Naive B cell (primary cell): Measurements from ENCODE around the gene MEGF10. TPM values are rescaled to one million over a fixed set of nuclear protein-coding genes. Genes with fewer than 3 reads are reported as not detected.
A peak's percentile ranks its signal among the peaks of the same experiment; 100 is the strongest.
"Not testable (repeated sequence)": the region's sequence is repeated elsewhere in the genome, so short reads cannot be mapped to it uniquely, and the experiment has no call there.

Experiments used
- ATAC-seq, 2 donors: fragments of 150-1000 bp; cut with Tn5 transposase; 2 replicates each; pipeline ENCODE4 v1.10.0; 2021; ENCODE audit warnings: low read depth in 2 of 2, mild to moderate bottlenecking in 2 of 2, moderate library complexity in 2 of 2
- DNase-seq: peaks from one replicate; pipeline ENCODE4 v3.0.0; 2022
- H3K27ac Mint-ChIP-seq, 6 donors: one replicate each; pipeline ENCODE4 v1.8.0; 2020 to 2022; ENCODE audit warnings: mild to moderate bottlenecking in 6 of 6, mixed read lengths in 6 of 6, moderate library complexity in 5 of 6, inconsistent platforms in 2 of 6
- H3K27me3 Mint-ChIP-seq, 3 donors: one replicate each; pipeline ENCODE4 v1.8.0; 2021 to 2022; ENCODE audit warnings: mixed read lengths in 3 of 3, mild to moderate bottlenecking in 1 of 3
- H3K36me3 Mint-ChIP-seq, 2 donors: one replicate each; pipeline ENCODE4 v1.8.0; 2020 to 2022; ENCODE audit warnings: mixed read lengths in 2 of 2, inconsistent platforms in 1 of 2, mild to moderate bottlenecking in 1 of 2
- H3K4me1 Mint-ChIP-seq, 3 donors: one replicate each; pipeline ENCODE4 v1.8.0; 2020 to 2022; ENCODE audit warnings: mixed read lengths in 3 of 3, inconsistent platforms in 1 of 3, mild to moderate bottlenecking in 1 of 3, moderate library complexity in 1 of 3
- H3K4me3 Mint-ChIP-seq, 8 donors: one replicate each; pipeline ENCODE4 v1.8.0; 2020 to 2022; ENCODE audit warnings: mild to moderate bottlenecking in 8 of 8, mixed read lengths in 8 of 8, moderate library complexity in 8 of 8, inconsistent platforms in 2 of 8
- H3K9me3 Mint-ChIP-seq, 7 donors: one replicate each; pipeline ENCODE4 v1.8.0; 2020 to 2022; ENCODE audit warnings: mixed read lengths in 7 of 7, mild to moderate bottlenecking in 5 of 7, inconsistent platforms in 2 of 7, moderate library complexity in 1 of 7
- polyA plus RNA-seq, 6 donors: library from polyadenylated mRNA; unstranded; fragments of 300-500 nt; fragmentation: Illumina TruSeq; gene quantifications; one replicate each; pipeline ENCODE4 v1.2.3, GENCODE V29; 2021; ENCODE audit warnings: low read depth in 6 of 6

MEGF10 gene
- polyA plus RNA-seq, 6 donors from 2014 or later = 0.03 TPM; not detected in 5

GRCh38 chr5:127305493-127305892 is 14.9 kb downstream of the MEGF10 start:
- peaks cover 0 to 7% (median 0%) of the 10 kb centered on the region in 7 donors for H3K9me3 Mint-ChIP-seq
- H3K36me3 Mint-ChIP-seq = no peaks in the 10 kb centered on the region
- DNase-seq (no peak), ATAC-seq (no peak)
- no peaks in the 10 kb centered on the region for H3K4me1 Mint-ChIP-seq
- H3K27ac Mint-ChIP-seq = no peak overlapping the region
- H3K4me3 Mint-ChIP-seq = no peak overlapping the region
- H3K27me3 Mint-ChIP-seq = peaks cover 0 to 30% (median 25%) of the 10 kb centered on the region in 3 donors

- ATAC-seq (no peak), DNase-seq (no peak)
- H3K9me3 Mint-ChIP-seq = peaks cover 0 to 7% (median 0%) of the 10 kb centered on the region in 7 donors
- H3K4me1 Mint-ChIP-seq = no peaks in the 10 kb centered on the region
- H3K27ac Mint-ChIP-seq = no peak overlapping the region
- peaks cover 0 to 26% (median 20%) of the 10 kb centered on the region in 3 donors for H3K27me3 Mint-ChIP-seq
- H3K36me3 Mint-ChIP-seq = no peaks in the 10 kb centered on the region
- no peak overlapping the region for H3K4me3 Mint-ChIP-seq
Measured at GRCh38 chr5:127306036-127306435, 15.4 kb downstream of the MEGF10 start.

GRCh38 chr5:127306647-127307046 is 16.1 kb downstream of the MEGF10 start:
- no peaks in the 10 kb centered on the region for H3K36me3 Mint-ChIP-seq
- no peak overlapping the region for H3K27ac Mint-ChIP-seq
- H3K9me3 Mint-ChIP-seq = peaks cover 0 to 7% (median 0%) of the 10 kb centered on the region in 7 donors
- ATAC-seq (no peak), DNase-seq (no peak)
- H3K4me3 Mint-ChIP-seq = no peak overlapping the region
- H3K4me1 Mint-ChIP-seq = no peaks in the 10 kb centered on the region
- peaks cover 0 to 23% (median 18%) of the 10 kb centered on the region in 3 donors for H3K27me3 Mint-ChIP-seq

GRCh38 chr5:127307868-127308267 is 17.3 kb downstream of the MEGF10 start:
- H3K36me3 Mint-ChIP-seq = no peaks in the 10 kb centered on the region
- DNase-seq (no peak), ATAC-seq (no peak)
- no peaks in the 10 kb centered on the region for H3K4me1 Mint-ChIP-seq
- no peak overlapping the region for H3K4me3 Mint-ChIP-seq
- H3K9me3 Mint-ChIP-seq = peaks cover 0 to 7% (median 0%) of the 10 kb centered on the region in 7 donors
- no peak overlapping the region for H3K27ac Mint-ChIP-seq
- H3K27me3 Mint-ChIP-seq = peaks cover 0 to 18% (median 16%) of the 10 kb centered on the region in 3 donors

- peaks cover 0 to 18% (median 14%) of the 10 kb centered on the region in 3 donors for H3K27me3 Mint-ChIP-seq
- not testable (repeated sequence) for DNase-seq, H3K4me1 Mint-ChIP-seq, H3K36me3 Mint-ChIP-seq, H3K4me3 Mint-ChIP-seq, H3K9me3 Mint-ChIP-seq, H3K27ac Mint-ChIP-seq, ATAC-seq
Measured at GRCh38 chr5:127308325-127308724, 17.7 kb downstream of the MEGF10 start.

GRCh38 chr5:127308945-127309344 is 18.3 kb downstream of the MEGF10 start:
- Mint-ChIP-seq H3K36me3 (no peaks in the 10 kb centered on the region), H3K4me1 (peaks cover 0 to 2% (median 0%) of the 10 kb centered on the region in 3 donors), H3K9me3 (peaks cover 0 to 7% (median 0%) of the 10 kb centered on the region in 7 donors), H3K27me3 (peaks cover 0 to 20% (median 14%) of the 10 kb centered on the region in 3 donors), H3K4me3 (no peak overlapping the region), H3K27ac (no peak overlapping the region)
- ATAC-seq (no peak), DNase-seq (no peak)

- Mint-ChIP-seq H3K36me3 (no peaks in the 10 kb centered on the region), H3K27me3 (peaks cover 0 to 24% (median 16%) of the 10 kb centered on the region in 3 donors), H3K9me3 (peaks cover 0 to 7% (median 0%) of the 10 kb centered on the region in 7 donors), H3K27ac (no peak overlapping the region), H3K4me3 (no peak overlapping the region), H3K4me1 (peaks cover 0 to 2% (median 0%) of the 10 kb centered on the region in 3 donors)
- DNase-seq = no peak
- ATAC-seq = no peak
Measured at GRCh38 chr5:127311349-127311748, 20.8 kb downstream of the MEGF10 start.

- DNase-seq (no peak), ATAC-seq (no peak)
- Mint-ChIP-seq H3K36me3 (no peaks in the 10 kb centered on the region), H3K27me3 (peaks cover 0 to 30% (median 22%) of the 10 kb centered on the region in 3 donors), H3K4me1 (peaks cover 0 to 2% (median 0%) of the 10 kb centered on the region in 3 donors), H3K9me3 (peaks cover 0 to 7% (median 0%) of the 10 kb centered on the region in 7 donors), H3K27ac (no peak overlapping the region), H3K4me3 (no peak overlapping the region)
Measured at GRCh38 chr5:127311781-127312525, 21.4 kb downstream of the MEGF10 start.

- Mint-ChIP-seq H3K4me1 (peaks cover 0 to 2% (median 0%) of the 10 kb centered on the region in 3 donors), H3K36me3 (no peaks in the 10 kb centered on the region), H3K27ac (peak overlapping the region in 1 of 6 donors; percentile 8), H3K27me3 (peaks cover 0 to 24% (median 22%) of the 10 kb centered on the region in 3 donors), H3K9me3 (peaks cover 0 to under 1% (median 0%) of the 10 kb centered on the region in 7 donors), H3K4me3 (no peak overlapping the region)
- ATAC-seq (no peak), DNase-seq (no peak)
Measured at GRCh38 chr5:127313379-127313778, 22.8 kb downstream of the MEGF10 start.

GRCh38 chr5:127313847-127314473 is 23.4 kb downstream of the MEGF10 start:
- Mint-ChIP-seq H3K4me3 (no peak overlapping the region), H3K36me3 (no peaks in the 10 kb centered on the region), H3K27me3 (peaks cover 0 to 23% (median 21%) of the 10 kb centered on the region in 3 donors), H3K4me1 (peaks cover 0 to 2% (median 0%) of the 10 kb centered on the region in 3 donors), H3K27ac (peak overlapping the region in 1 of 6 donors; percentile 21), H3K9me3 (no peaks in the 10 kb centered on the region)
- peak; percentile 57 for DNase-seq
- ATAC-seq = peak; percentile 58 to 67

GRCh38 chr5:127316011-127316410 is 25.4 kb downstream of the MEGF10 start:
- no peaks in the 10 kb centered on the region for H3K36me3 Mint-ChIP-seq
- no peaks in the 10 kb centered on the region for H3K9me3 Mint-ChIP-seq
- no peak for ATAC-seq
- H3K27ac Mint-ChIP-seq = peak overlapping the region in 1 of 6 donors; percentile 71
- peaks cover 0 to 12% (median 8%) of the 10 kb centered on the region in 3 donors for H3K27me3 Mint-ChIP-seq
- DNase-seq = no peak
- no peak overlapping the region for H3K4me3 Mint-ChIP-seq
- H3K4me1 Mint-ChIP-seq = peaks cover 0 to 12% (median 8%) of the 10 kb centered on the region in 3 donors

- Mint-ChIP-seq H3K27me3 (peaks cover 0 to 12% (median 8%) of the 10 kb centered on the region in 3 donors), H3K4me1 (peaks cover 0 to 12% (median 8%) of the 10 kb centered on the region in 3 donors)
- not testable (repeated sequence) for H3K9me3 Mint-ChIP-seq, H3K27ac Mint-ChIP-seq, H3K36me3 Mint-ChIP-seq, DNase-seq, H3K4me3 Mint-ChIP-seq, ATAC-seq
Measured at GRCh38 chr5:127317385-127317784, 26.8 kb downstream of the MEGF10 start.

GRCh38 chr5:127320032-127320965 is 29.7 kb downstream of the MEGF10 start:
- no peak for DNase-seq
- no peaks in the 10 kb centered on the region for H3K9me3 Mint-ChIP-seq
- H3K36me3 Mint-ChIP-seq = no peaks in the 10 kb centered on the region
- no peak for ATAC-seq
- H3K4me3 Mint-ChIP-seq = no peak overlapping the region
- H3K4me1 Mint-ChIP-seq = peaks cover 0 to 11% (median 8%) of the 10 kb centered on the region in 3 donors
- peak overlapping the region in 2 of 6 donors; percentile 33 to 87 for H3K27ac Mint-ChIP-seq
- H3K27me3 Mint-ChIP-seq = peaks cover 3 to 15% (median 7%) of the 10 kb centered on the region in 3 donors
